NCI-H2227 treated with DMSO at 0.1 percent for 48 hours (cell line): ENCODE results near the gene IGFL3.
"Not testable (repeated sequence)": the region's sequence is repeated elsewhere in the genome, so short reads cannot be mapped to it uniquely, and the experiment has no call there.

Experiments used
- DNase-seq: peaks from one replicate; lab custom pipeline; 2025; lab: John Stamatoyannopoulos, UW

IGFL3 gene

DNA sequence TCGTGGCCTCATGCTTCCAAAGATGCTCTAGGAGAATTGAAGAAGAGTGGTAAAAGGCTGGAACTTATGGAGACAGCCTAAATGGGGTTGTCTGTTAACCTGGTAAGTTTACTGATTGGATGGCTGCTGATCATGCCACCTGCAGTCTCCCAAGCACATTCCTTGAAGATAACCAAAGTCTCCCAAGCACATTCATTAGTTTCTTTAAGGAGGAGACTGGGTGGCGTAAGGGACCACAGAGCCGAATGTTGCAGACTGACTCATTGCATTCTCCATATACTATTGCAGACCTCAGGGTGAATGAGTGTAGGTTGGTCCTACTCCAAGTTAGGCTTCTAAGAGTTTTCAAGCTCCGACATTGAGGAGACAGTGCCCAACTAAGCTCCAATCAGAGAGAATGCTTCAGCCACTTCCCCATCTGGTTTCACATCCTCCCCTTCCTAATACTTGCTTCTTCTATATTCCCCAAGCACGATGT is at the start of gene IGFL3:
Gene IGFL3, minus strand, starts transcription at position 51 of the 478 bp plus-strand sequence. Its CDS starts 39 bp downstream, at position 12.
- no peak for DNase-seq

DNA sequence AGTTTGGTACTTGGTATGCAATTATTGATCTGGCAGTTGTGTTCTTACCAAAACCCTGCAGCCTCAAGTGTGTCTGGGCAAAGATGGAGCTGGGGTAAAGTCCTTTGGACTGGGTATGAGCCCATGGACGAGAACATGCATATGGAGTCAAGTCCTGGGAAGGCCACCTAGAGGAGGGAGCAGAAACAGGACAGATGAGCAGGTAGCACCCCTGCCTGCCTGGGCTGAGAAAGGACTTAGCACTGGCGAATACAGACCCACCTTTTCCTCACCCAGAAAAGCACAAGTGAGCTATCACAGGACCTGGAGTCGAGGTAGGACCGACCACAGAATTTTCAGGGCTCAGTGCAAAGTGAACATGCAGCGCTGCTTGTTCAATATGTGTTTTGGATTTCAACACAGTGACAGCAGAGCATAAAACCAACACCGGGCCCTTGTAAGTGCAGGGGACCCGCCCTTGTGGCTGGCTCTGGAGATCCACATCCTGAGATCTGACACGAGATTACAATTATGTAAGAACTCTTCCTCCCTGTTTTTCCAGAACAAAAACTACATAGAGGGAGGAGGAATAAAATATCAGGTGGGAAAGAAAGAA is 49.5 kb upstream of the IGFL3 start:
- DNase-seq: no peak

DNA sequence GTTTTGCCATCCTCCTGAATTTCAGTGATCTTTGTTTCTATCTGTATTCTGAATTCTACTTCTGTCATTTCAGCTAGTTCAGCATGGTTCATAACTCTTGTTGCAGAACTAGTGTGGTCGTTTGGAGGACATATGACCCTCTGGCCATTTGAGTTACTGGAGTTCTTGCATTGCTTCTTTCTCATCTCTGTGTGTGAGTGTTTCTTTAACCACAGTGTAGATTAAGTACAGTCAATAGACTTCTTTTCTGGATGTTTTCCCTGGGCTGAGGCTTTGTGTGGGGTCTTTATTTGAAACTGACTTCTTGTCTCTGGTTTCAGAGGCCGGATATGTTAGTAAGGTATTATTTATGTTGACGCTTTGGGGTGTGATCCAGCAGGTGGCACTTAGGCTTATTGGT is 38.2 kb upstream of the IGFL3 start:
- DNase-seq: no peak

DNA sequence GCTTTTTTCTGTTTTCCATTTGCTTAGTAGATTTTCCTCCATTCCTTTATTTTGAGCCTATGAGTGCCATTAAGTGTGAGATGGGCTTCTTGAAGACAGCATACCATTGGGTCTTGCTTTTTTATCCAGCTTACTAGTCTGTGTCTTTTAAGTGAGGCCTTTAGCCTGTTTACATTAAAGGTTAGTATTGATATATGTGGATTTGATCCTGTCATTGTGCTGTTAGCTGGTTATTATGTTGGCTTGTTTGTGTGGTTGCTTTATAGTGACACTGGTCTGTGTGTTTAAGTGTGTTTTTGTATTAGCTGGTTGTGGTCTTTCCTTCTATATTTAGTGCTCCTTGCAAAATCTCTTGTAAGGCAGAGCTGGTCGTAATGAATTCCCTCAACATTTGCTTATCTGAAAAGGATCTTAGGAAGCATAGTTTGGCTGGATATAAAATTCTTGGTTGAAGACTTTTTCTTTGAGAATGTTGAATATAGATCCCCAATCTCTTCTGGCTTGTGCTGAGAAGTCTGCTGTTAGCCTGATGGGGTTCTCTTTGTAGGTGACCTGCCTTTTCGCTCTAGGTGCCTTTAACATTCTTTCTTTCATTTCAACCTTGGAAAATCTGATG is 37.3 kb upstream of the IGFL3 start:
- DNase-seq: not testable (repeated sequence)

DNA sequence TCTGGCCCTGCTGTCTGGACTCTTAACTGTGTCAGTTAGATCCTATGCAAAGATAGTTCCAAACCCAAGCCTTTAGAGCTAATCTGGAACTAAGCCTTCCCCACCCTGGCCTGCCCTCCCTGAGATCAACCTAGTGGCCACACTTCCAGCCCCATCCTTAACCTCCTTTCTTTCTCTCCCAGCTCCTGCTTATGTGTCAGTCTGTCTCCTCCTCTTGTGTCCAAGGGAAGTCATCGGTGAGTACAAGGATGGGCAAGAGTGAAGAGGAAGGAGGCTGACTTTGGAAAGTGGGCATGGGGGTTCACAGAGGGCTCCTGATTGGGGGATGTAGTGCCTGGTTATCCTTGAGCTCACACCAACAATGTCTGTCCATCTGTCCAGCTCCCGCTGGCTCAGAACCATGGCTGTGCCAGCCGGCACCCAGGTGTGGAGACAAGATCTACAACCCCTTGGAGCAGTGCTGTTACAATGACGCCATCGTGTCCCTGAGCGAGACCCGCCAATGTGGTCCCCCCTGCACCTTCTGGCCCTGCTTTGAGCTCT is 35.8 kb upstream of the IGFL3 start:
- DNase-seq: no peak

DNA sequence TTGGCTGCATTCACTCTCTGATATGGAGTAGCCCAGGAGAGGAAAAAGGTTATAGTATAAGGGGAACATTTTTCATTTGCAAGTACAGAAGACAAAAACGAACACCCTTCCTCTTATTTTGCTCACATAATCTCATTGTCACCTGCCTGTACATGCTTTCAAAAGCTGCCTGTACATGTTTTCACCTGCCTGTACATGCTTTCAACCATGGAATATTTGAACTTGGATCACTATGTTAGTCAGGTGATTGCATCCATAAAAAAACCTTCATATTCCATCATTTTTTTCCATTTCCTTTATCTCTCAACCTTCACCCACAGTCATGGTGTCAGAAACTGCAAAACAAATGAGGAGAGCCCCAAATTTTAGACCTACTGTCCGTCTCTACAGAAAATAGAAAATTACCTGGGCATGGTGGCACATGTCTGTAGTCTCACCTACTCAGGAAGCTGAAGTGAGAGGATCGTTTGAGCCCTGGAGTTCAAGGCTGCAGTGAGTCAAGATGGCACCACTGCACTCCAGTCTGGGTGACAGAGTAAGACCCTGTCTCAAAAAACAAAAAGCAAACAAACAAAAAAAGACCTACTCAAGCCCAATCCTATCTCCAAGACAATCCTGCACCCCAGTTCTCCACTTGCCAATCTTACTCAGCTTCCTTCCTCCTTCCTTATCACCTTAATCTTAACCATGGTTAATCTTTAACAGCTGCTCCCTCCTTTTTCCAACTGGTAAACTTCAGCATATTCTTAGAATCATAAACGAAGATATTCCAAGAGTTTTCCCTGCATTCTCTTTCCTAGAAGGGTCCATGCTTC is 35.1 kb upstream of the IGFL3 start:
- no peak for DNase-seq

DNA sequence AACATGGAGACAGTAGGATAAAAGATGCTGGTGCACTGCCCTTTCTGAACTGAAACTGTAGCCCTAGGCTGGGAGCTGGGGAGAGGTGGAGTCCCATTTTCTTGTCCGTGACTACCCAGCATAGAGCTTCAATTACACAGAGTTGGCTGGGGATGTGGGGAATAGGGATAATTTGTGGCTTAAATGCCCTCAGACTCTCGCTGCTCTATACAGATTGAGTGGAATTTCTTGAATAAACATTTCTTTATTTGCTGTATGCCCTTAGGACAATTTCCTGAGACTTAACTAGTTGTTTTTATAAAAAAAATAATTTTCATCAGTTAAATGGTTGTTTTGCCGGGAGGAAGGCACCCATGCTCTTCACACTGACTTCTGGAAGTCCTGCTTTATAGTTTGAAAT is 30.7 kb upstream of the IGFL3 start:
- no peak for DNase-seq

DNA sequence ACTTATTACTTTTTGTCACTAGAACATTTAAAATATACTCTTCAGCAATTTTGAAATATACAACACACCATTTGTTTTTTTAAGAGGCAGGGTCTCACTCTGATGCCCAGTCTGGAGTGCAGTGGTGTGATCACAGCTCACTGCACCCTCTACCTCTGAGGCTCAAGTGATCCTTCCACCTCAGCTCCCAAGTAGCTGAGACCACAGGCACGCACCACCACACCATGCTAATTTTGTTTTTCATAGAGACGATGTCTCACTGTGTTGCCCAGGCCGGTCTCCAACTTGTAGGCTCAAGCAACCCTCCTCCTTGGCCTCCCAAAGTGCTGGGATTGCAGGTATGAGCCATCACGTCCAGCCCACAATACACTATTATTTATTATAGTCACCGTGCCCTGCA is 26.1 kb upstream of the IGFL3 start:
- no peak for DNase-seq

DNA sequence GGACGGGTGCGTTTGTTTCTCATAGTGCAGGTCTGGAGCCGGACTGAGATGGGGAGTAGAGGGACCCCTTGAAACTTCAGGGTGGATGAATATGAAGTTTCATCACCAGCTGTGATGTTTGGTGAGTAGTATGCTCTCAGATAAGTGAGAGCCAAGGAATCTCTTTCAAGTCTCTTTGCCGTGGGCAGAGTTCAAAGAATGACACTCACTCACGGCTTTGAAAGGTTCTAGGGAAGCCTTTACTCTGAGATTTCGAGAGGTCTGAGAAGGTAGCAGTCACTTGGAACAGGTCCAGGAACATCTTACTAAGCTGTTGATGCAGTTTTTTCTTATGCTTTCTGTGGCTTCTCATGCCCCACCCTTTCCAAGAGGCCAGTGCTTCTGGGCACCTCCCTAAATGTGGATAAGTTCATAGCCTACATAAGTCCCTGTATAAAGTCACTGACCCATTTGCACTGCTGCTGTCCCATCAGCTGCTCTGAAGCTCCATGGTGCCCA is 23.4 kb upstream of the IGFL3 start, which contains the start of gene IGFL2:
Gene IGFL2, plus strand, starts transcription at position 448 of the 498 bp plus-strand sequence. Its CDS starts 41 bp downstream, at position 489.
- no peak for DNase-seq

DNA sequence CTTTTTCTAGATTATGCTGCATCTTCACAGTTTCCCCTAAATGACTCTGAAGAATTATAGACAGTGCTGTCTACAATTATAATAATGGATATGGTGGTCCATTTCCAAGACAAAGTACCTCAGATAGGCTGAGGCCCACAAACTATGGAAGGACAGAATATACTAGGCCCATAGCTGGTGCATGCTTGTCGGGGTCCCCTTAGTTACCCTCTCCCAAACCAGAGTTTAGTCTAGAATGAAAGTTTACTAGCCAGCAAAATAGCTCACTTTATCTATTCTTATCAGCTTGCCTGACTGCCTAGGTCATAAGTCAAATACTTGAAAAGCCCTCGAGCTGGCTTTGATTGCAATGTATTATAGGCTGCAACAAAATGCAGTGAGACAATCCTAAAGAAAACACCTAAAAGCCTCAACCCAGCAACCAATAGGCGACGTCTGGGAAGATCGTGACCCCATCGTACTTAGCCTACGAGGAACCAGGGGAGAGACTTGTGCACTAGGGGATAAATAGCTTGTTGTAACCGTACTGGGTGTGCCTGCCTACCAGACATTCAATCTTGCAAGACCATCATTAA is 22.8 kb upstream of the IGFL3 start:
- peak; percentile 3 for DNase-seq

DNA sequence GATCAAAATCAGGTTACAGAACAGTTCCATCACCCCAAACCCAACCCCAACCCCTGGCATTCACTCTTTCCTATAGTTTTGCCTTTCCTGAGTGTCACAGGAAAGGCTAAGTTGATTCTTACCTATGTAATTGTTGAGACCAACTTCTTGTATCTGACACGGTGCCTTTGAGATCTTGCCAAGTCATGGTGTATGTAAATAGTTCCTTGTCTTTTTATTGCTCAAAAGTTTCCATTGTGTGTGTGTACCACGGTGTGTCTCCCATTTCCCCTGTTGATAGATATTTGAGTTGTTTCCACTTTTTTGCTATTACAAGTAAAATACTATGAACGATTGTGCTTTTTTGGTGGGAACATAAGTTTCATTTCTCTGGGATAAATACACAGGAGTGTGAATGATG is 20.3 kb upstream of the IGFL3 start:
- DNase-seq: no peak

DNA sequence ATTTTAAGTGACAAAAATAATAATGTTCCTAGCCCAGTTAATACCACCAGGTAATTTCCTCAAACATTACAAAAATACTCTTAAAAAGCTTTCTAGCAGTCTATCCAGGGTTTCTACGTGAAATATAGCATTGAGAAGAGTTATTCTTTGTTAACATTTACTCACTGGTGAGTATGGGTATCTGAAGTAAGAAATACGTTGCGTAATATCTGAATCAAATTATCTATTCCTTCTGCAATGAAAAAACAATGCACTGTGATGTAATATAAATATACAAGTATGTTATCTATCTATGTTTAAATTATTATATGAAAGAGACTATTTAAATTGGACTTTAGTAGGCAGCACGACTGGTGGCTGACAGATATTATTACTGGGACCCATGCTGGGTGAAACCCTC is 17.8 kb upstream of the IGFL3 start:
- DNase-seq: no peak

DNA sequence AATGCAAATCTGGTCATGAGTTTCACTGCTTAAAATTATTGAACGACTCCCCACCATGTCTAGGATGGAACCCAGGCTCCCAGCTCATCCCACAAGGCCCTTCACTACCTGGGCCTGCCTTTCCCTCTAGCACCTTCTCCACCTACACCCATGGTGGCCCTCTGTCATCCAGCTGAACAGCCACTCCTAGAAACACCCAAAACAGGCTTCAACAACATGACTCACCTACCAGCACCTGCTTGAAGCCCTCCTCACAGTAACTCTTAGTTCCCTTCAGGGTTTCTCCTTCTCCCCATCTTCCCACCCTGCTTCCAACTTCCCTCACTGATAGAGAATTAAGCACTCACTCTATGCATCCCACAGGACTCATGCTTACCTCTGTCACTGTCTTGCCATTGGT is 16.9 kb upstream of the IGFL3 start:
- DNase-seq: no peak

DNA sequence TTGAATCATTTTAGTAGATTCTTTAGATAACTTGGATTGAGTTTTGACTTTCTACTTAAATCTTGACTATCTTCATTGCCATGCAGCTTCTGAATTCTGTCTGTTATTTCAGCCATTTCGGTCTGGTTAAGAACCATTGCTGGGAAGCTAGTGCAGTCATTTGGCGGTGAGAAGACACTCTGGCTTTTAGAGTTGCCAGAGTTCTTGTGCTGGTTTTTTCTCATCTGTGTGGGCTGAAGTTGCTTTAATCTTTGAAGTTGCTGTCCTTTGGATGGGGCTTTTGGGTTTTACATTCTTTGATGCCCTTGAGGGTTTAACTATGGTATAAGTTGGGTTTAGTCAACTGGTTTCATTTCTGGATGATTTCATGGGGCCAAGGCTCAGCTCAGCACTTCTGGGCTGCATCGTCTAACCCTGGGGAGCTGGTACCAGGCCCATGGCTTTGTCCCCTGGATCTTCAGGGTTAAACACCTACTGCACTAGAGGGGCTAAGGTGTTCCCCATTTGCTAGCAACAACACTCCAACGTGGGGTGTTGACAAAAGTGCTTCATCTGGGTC is 13.5 kb upstream of the IGFL3 start:
- no peak for DNase-seq

DNA sequence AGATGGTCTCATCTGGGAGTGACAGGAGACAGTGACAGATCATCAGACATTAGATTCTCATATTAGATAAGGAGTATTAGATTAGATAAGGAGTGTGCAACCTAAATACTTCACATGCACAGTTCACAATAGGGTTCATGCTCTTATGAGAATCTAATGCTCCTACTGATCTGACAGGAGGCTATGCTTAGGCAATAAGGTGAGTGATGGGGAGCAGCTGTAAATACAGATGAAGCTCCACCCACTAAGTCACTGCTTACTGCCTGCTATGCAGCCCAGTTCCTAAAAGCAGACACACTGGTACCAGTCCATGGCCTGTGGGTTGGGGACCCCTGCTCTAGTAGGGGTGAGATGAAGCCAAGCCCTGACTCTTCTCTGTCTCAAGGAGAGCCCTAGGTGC is 10.0 kb upstream of the IGFL3 start:
- no peak for DNase-seq

DNA sequence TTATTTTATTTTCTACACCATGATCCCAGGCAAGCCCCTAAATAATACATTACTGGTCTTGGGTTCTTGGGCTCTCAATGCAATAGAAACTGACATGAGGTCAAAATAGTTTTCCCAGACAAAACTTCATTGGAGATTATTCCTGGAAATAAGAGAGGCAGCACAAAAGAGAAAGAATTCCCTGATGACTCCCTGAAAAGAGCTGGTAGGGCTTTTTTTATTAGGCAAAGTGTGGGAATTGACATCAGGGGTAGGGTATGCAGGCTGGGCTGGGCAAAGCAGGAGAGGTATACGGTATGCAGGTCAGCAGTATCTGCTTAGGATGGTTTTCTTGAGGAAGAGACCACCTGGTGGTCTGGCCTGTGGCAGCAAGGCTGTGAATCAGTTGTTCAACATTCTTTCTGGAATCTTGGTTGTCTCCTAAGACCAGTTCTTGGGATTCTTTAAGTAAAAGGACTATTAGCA is 9.3 kb upstream of the IGFL3 start:
- no peak for DNase-seq

DNA sequence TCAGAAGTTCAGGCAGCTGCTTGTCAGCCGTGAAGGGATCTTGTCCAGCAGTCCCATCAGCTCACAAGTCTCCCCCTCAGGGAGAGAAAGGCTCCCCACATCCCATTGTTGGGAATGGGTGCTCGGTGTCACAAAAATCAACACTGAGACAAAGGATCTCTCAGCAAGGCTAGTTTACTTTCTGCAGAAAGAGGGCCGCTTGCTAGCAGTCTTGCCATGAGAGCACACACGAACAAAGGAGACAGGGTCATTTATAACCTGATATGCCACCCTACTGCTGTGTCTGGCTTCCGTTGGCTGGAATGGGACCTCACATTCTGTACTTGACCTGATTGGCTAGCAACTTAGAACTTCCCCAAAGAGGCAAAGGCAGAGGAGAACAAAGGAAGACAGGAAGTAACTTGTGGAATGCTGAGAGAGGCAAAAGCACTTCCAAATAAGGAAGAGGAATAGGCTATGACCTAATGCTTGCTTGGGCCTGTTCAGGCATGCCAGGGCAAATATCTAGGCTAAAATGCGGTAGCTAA is 8.7 kb upstream of the IGFL3 start:
- DNase-seq: peak; percentile 6

DNA sequence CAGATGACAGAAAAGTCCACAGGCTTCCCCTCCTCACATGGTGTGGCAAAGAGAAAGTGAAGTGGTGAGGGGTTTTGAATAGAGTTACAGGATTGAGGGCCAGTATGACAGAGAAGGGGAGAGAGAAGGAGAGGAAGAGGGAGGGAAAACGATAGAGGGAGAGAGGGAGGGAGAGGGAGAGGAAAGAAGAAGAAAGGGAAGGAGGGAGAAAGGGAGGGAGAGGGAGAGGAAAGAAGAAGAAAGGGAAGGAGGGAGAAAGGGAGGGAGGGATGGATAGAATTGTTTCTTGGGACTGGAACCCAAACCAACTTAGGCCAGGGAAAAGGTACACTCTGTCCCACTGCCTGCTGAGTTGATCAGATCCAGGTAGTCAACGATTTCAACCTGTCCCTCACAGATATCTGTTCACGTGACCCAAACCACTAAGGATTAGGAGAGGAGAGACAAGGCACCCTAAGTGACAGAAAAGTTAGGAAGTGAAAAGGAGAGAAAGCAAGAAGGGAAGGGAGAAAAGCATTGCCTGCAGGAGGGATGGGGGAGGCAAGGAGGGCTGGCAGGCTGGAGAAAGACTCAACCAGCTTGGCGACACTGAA is 8.1 kb upstream of the IGFL3 start:
- no peak for DNase-seq

DNA sequence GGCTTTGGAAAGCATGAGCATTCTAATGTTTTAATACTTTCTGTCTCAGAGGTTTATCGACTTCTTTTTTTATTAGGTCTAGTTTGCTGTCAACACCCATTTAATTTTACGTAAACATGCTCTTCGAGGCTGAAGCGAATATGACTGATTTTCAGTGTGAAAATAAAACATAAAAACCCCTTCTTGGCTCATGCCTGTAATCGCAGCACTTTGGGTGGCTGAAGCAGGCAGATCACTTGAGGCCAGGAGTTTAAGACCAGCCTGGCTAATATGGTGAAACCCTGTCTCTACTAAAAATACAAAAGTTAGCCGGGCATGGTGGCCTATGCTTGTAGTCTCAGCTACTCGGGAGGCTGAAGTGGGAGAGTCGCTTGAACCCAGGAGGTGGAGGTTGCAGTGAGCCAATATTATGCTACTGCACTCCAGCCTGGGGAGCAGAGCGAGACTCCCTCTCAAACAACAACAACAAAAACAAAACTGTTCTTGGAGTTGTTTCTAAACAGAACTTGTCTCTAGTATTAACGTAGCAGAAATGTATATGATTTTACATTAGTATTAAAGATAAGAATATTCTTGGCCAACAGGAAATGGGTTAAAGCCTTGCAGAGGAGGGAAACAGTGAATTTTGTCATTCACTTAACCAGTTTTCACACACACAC is 7.1 kb upstream of the IGFL3 start:
- no peak for DNase-seq

DNA sequence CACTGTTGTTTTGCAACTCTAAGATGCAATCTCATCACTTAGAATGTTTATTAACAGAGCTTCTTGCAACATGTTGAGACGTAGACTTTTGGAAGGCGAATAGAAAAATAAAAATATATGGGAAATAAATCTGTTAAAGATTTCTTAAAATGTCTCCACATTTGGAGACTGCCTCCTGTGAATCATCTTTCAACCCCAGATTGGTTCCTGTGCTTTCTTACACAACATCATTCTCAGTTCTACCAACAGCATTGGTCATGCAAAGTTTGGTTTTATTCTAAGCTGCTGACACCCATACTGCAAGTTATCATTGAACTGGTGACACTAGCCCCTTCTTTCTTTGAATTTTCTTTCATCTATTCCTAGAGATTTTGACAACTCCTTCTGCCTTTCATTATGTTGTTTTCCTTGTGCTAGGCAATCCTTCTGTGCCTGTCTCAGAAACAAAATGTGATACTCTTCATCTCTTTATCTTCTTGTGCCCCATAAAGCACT is 1.6 kb upstream of the IGFL3 start:
- no peak for DNase-seq
